NCI-H2029 treated with DMSO at 0.1 percent for 48 hours (cell line): ENCODE data around the gene UBE4A.

Experiments
- DNase-seq: peaks from one replicate; lab custom pipeline; 2025; lab: John Stamatoyannopoulos, UW

Gene UBE4A

GRCh38 chr11:118438314-118438931 is 79.0 kb downstream of the UBE4A start:
- DNase-seq = peak; percentile 17

GRCh38 chr11:118439646-118440045 is 80.2 kb downstream of the UBE4A start:
- no peak for DNase-seq

GRCh38 chr11:118441770-118442275 is 82.4 kb downstream of the UBE4A start:
- no peak for DNase-seq

GRCh38 chr11:118442301-118442700 is 82.9 kb downstream of the UBE4A start:
- DNase-seq = no peak

- no peak for DNase-seq
Measured at GRCh38 chr11:118442908-118443589, 83.6 kb downstream of the UBE4A start.

GRCh38 chr11:118443590-118444218 is 84.3 kb downstream of the UBE4A start:
- DNase-seq = no peak

- no peak for DNase-seq
Measured at GRCh38 chr11:118447423-118447822, 88.0 kb downstream of the UBE4A start.

- DNase-seq = no peak
Measured at GRCh38 chr11:118448294-118448693, 88.9 kb downstream of the UBE4A start.
